ENCODE results near the gene RIT1. TPM values are rescaled to one million over a fixed set of nuclear protein-coding genes. Genes with fewer than 3 reads are reported as not detected.

RIT1 gene
- total and polyA plus RNA-seq, 2 of the 13 experiments (the other 11 are each of a cell fraction or from before 2014, with no cell fraction given) = 12.2 to 32.2 TPM

DNA sequence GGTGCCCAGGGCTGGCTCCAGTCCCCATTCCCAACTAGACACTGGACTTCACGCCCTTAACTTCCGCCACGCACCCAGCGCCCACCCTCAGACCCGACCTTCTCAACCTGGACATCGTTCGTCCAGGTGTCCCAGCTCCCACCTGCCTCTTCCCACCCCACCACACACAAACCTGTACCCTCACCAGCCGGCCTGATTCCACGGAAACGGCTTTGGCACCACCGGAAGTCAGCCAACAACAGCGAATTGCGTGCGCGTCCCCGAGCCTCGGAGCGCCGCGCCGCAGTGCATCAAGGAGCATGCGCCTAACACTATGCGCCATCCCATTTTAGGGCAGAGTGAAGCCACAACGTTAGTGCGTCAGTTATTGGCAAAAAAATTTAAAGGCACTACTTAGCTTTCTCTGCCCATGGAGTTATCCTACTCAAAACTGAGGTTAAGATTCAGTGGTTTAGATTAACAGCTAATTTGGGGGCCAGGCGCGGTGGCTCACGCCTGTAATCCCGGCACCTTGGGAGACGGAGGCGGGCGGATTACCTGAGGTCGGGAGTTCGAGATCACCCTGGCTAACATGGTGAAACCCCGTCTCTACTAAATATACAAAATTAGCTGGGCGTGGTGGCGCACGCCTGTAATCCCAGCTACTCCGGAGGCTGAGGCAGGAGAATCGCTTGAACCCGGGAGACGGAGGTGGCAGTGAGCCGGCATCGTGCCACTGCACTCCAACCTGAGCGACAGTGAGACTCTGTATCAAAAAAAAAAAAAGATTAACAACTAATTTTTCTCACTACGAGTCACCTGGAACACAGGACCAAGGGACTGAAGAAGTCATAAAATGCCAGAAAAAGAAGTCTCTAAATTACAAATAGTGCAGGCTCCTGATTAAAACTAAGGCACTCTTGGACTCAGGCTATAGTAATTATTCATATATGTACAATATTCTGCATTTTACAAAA, 53.9 kb downstream of the RIT1 start, which contains the start of gene GON4L (continued):
- TF ChIP-seq, protein P1, sequence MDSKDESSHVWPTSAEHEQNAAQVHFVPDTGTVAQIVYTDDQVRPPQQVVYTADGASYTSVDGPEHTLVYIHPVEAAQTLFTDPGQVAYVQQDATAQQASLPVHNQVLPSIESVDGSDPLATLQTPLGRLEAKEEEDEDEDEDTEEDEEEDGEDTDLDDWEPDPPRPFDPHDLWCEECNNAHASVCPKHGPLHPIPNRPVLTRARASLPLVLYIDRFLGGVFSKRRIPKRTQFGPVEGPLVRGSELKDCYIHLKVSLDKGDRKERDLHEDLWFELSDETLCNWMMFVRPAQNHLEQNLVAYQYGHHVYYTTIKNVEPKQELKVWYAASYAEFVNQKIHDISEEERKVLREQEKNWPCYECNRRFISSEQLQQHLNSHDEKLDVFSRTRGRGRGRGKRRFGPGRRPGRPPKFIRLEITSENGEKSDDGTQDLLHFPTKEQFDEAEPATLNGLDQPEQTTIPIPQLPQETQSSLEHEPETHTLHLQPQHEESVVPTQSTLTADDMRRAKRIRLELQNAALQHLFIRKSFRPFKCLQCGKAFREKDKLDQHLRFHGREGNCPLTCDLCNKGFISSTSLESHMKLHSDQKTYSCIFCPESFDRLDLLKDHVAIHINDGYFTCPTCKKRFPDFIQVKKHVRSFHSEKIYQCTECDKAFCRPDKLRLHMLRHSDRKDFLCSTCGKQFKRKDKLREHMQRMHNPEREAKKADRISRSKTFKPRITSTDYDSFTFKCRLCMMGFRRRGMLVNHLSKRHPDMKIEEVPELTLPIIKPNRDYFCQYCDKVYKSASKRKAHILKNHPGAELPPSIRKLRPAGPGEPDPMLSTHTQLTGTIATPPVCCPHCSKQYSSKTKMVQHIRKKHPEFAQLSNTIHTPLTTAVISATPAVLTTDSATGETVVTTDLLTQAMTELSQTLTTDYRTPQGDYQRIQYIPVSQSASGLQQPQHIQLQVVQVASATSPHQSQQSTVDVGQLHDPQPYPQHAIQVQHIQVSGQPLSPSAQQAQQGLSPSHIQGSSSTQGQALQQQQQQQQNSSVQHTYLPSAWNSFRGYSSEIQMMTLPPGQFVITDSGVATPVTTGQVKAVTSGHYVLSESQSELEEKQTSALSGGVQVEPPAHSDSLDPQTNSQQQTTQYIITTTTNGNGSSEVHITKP (CRISPR knock-in tag; IDR thresholded peaks at IDR 0.05; ENCODE audit: low read depth) = peak; percentile 65; the same call in 1 of the 2 replicates
- TF ChIP-seq SYNCRIP (IDR thresholded peaks at IDR 0.05; ENCODE audit: insufficient read depth, low read depth, low read length) = no peak
- TF ChIP-seq ZNF34 (CRISPR knock-in tag; IDR thresholded peaks at IDR 0.05; ENCODE audit: borderline replicate concordance) = 0 out of 2 replicates have a peak, but pooled peaks have one; percentile 47
- TF ChIP-seq ZFAT (CRISPR knock-in tag; conservative IDR thresholded peaks at IDR 0.05) = no peak

DNA sequence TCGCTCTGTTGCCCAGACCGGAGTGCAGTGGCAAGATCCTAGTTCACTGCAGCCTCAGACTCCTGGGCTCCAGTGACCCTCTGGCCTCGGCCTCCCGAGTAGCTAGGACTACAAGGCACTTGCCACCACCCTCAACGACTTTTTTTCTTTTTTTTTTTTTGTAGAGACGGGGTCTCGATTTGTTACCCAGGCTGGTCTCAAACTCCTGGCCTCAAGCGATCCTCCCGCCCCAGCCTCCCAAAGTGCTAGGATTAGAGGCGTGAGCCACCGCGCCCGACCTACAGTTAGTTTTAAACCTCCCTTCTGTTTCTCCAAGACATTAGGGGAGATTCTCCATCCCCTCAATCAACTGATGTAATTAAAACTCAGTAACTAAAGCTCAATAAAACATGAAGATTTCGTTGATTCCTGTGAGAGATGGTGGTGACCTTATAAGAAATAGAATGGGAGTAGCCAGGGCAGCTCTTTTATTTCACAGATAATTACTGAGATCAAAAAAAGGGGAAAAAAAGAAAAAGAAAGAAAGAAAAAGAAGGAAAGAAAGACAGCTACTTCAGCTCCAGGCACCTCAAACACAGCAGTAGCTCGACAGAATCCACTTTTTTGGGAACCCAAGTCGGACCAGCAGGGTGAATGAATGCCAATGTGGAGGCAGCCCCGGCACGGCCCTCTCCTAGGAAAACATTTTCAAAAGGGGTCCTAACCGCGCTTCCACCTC, 54.7 kb downstream of the RIT1 start:
- BruUV-seq (replicated peaks) = TSS peak; percentile 86
- TF ChIP-seq, protein P2, sequence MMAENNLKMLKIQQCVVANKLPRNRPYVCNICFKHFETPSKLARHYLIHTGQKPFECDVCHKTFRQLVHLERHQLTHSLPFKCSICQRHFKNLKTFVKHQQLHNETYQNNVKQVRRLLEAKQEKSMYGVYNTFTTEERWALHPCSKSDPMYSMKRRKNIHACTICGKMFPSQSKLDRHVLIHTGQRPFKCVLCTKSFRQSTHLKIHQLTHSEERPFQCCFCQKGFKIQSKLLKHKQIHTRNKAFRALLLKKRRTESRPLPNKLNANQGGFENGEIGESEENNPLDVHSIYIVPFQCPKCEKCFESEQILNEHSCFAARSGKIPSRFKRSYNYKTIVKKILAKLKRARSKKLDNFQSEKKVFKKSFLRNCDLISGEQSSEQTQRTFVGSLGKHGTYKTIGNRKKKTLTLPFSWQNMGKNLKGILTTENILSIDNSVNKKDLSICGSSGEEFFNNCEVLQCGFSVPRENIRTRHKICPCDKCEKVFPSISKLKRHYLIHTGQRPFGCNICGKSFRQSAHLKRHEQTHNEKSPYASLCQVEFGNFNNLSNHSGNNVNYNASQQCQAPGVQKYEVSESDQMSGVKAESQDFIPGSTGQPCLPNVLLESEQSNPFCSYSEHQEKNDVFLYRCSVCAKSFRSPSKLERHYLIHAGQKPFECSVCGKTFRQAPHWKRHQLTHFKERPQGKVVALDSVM (CRISPR knock-in tag; IDR thresholded peaks at IDR 0.05) = peak; percentile 82
- no peak for TF ChIP-seq EED (CRISPR knock-in tag; IDR thresholded peaks at IDR 0.05)
- 0 out of 2 replicates have a peak, but pooled peaks have one; percentile 5 for TF ChIP-seq SRY (CRISPR knock-in tag; IDR thresholded peaks at IDR 0.05)
- TF ChIP-seq ZNF17 (CRISPR knock-in tag; IDR thresholded peaks at IDR 0.05) = no peak
- no peak for TF ChIP-seq JDP2 (CRISPR knock-in tag; IDR thresholded peaks at IDR 0.05; ENCODE audit: borderline replicate concordance)
- no peak for TF ChIP-seq ZNF713 (CRISPR knock-in tag; IDR thresholded peaks at IDR 0.05)
- in situ Hi-C loops (cut with HindIII; ENCODE audit: extremely low pct_ligation_motif_present, low pct_unique_long_range_greater_than_20kb) (no loop called here), intact Hi-C loops (cut with micrococcal nuclease; ENCODE audit: unreplicated experiment) (no loop called here)
- H3K9ac ChIP-seq (ENCODE audit: insufficient read depth, low read depth, low read length) = peak overlapping the region; percentile 92
- H3K4me1 ChIP-seq (ENCODE audit: insufficient read depth, low read length) = peaks cover 23% of the 10 kb centered on the region
- FAIRE-seq (no peak), DNase-seq (ENCODE audit: low spot score) (no peak), ATAC-seq (no peak)
- CTCF ChIA-PET (ENCODE audit: low intra/inter-chr PET ratio, low total read pairs) = no interaction called here
- peak overlapping the region; percentile 59 for H2AFZ ChIP-seq (ENCODE audit: low read length)
- no peaks in the 10 kb centered on the region for H3K27me3 ChIP-seq (ENCODE audit: control insufficient read depth in 1 of 2, insufficient read depth in 2 of 2, low read length in 2 of 2)
- 27% methylated on average over 18 of the region's 20 CpGs for WGBS (ENCODE audit: low lambda C conversion rate)
- H3K79me2 ChIP-seq (ENCODE audit: insufficient read depth, low read length) = peaks cover 16% of the 10 kb centered on the region
- peak overlapping the region; percentile 61 for H3K27ac ChIP-seq (ENCODE audit: extremely low read length, insufficient read depth, low read length)
- POLR2A ChIA-PET = interaction anchor here (0.6 to 1.5 kb wide), 3 partner anchors 28 to 274 kb away, joined by 3 to 6 read pairs (median 4); no protein-coding TSS in a partner anchor
- H3K36me3 ChIP-seq (replicated peaks in 1 of 2; ENCODE audit: control insufficient read depth in 1 of 2, insufficient read depth in 2 of 2, low read length in 2 of 2) = peaks cover 9 to 16% of the 10 kb centered on the region in 2 experiments; a peak in 4 of 5 replicates
- H4K20me1 ChIP-seq (ENCODE audit: insufficient read depth, low read length) = no peaks in the 10 kb centered on the region
- peak overlapping the region; percentile 78 to 90 (median 82) for H3K4me3 ChIP-seq (replicated peaks in 1 of 3; ENCODE audit: insufficient read depth in 1 of 3, low read depth in 2 of 3, low read length in 3 of 3)
- no peaks in the 10 kb centered on the region for H3K9me3 ChIP-seq (ENCODE audit: low read length)
- peak overlapping the region; percentile 82 for H3K4me2 ChIP-seq (ENCODE audit: low read depth, low read length)
